HG03439 (cell line): ENCODE data around the gene BRSK2.
"Not testable (repeated sequence)": the region's sequence is repeated elsewhere in the genome, so short reads cannot be mapped to it uniquely, and the experiment has no call there.

Experiments used
- ATAC-seq: cut with Tn5 transposase; IDR thresholded peaks from one replicate; pipeline ENCODE4 v1.9.1; 2021; ENCODE audit warnings: mild to moderate bottlenecking, moderate library complexity; ENCODE audit not compliant: unreplicated experiment

Gene BRSK2

GRCh38 chr11:1389932-1390568, at the start of gene BRSK2:
TSS of gene BRSK2 (plus strand) at chr11:1389934. CDS start at chr11:1390285, 351 bp downstream.
- ATAC-seq: no peak

GRCh38 chr11:1340111-1340510, 49.6 kb upstream of the BRSK2 start:
- no peak for ATAC-seq

- not testable (repeated sequence) for ATAC-seq
These were observed 48.5 kb upstream of the BRSK2 start for GRCh38 chr11:1341226-1341625.

- ATAC-seq: no peak
These were observed 47.7 kb upstream of the BRSK2 start for GRCh38 chr11:1341928-1342524.

- ATAC-seq: no peak
These were observed 46.8 kb upstream of the BRSK2 start for GRCh38 chr11:1342946-1343345.

- ATAC-seq: no peak
These were observed 46.2 kb upstream of the BRSK2 start for GRCh38 chr11:1343391-1344055.

GRCh38 chr11:1344056-1344635, 45.6 kb upstream of the BRSK2 start:
- ATAC-seq: no peak

- no peak for ATAC-seq
These were observed 43.8 kb upstream of the BRSK2 start for GRCh38 chr11:1345737-1346513.

- ATAC-seq: no peak
These were observed 42.9 kb upstream of the BRSK2 start for GRCh38 chr11:1346669-1347390.

GRCh38 chr11:1347411-1347999, 42.2 kb upstream of the BRSK2 start:
- ATAC-seq: not testable (repeated sequence)

- ATAC-seq: no peak
These were observed 41.5 kb upstream of the BRSK2 start for GRCh38 chr11:1348146-1348795.

- no peak for ATAC-seq
These were observed 40.9 kb upstream of the BRSK2 start for GRCh38 chr11:1348796-1349326.

GRCh38 chr11:1349327-1350041, 40.2 kb upstream of the BRSK2 start:
- no peak for ATAC-seq

GRCh38 chr11:1350086-1350725, 39.5 kb upstream of the BRSK2 start:
- no peak for ATAC-seq

GRCh38 chr11:1351278-1351937, 38.3 kb upstream of the BRSK2 start:
- no peak for ATAC-seq

- no peak for ATAC-seq
These were observed 36.9 kb upstream of the BRSK2 start for GRCh38 chr11:1352696-1353382.
